ENCODE measurements around the gene ACTN4. TPM values are rescaled to one million over a fixed set of nuclear protein-coding genes. Genes with fewer than 3 reads are reported as not detected.

The ACTN4 gene
- total RNA-seq, 2 experiments from 2014 or later, result 160 to 171 TPM

DNA sequence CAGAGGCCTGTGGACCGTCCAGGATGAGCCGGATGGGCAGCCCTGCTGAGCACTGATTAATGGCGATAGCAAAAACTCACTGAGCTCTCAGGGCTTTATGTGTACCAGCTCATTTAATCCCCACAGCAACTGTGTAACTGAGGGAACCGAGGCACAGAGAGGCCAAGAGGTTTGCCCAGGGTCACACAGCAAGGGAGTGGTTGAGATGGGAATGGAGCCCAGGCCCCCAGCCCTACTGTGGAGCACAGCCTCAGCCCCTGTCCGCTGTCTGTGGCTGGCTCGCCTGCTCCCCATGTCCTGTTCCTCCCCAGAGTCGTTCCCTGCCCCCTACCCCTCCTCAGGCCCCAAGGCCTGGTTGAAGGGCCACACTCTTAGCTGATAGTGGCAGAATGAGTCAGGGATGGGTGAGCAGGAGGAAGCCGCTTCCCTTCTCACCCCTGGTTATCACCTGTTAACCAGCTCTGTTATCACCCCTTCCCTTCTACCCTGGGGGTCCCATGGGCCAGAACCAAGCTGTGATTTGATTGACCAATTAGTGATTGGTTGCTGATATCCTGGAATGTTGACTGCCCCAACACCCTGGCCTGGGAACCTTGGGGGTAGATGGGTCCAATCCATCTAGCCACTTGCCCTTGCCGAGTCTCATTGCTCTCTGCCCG, 75.6 kb downstream of the ACTN4 start:
- Mint-ChIP-seq H3K4me3 (no peak overlapping the region), H3K4me1 (peaks cover 7% of the 10 kb centered on the region), H3K27ac (no peak overlapping the region), H3K27me3 (no peaks in the 10 kb centered on the region), H3K9me3 (no peaks in the 10 kb centered on the region), H3K36me3 (peaks cover 5% of the 10 kb centered on the region)
- no peak for DNase-seq

DNA sequence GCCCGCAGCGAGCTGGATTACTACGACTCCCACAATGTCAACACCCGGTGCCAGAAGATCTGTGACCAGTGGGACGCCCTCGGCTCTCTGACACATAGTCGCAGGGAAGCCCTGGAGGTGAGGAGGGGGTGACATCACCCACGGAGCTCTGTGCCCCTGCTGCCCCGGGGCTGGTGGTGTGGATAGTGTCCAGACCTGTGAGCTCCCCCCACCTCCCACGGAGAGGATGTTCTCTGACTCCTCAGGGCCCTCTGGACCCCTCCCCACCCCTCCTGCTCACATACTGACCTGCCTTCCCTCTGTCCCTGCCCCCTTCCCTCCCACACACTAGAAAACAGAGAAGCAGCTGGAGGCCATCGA, 76.1 kb downstream of the ACTN4 start:
- DNase-seq, result no peak
- Mint-ChIP-seq H3K4me1 (peaks cover 7% of the 10 kb centered on the region), H3K27me3 (no peaks in the 10 kb centered on the region), H3K27ac (no peak overlapping the region), H3K36me3 (peaks cover 4% of the 10 kb centered on the region), H3K9me3 (no peaks in the 10 kb centered on the region), H3K4me3 (no peak overlapping the region)

DNA sequence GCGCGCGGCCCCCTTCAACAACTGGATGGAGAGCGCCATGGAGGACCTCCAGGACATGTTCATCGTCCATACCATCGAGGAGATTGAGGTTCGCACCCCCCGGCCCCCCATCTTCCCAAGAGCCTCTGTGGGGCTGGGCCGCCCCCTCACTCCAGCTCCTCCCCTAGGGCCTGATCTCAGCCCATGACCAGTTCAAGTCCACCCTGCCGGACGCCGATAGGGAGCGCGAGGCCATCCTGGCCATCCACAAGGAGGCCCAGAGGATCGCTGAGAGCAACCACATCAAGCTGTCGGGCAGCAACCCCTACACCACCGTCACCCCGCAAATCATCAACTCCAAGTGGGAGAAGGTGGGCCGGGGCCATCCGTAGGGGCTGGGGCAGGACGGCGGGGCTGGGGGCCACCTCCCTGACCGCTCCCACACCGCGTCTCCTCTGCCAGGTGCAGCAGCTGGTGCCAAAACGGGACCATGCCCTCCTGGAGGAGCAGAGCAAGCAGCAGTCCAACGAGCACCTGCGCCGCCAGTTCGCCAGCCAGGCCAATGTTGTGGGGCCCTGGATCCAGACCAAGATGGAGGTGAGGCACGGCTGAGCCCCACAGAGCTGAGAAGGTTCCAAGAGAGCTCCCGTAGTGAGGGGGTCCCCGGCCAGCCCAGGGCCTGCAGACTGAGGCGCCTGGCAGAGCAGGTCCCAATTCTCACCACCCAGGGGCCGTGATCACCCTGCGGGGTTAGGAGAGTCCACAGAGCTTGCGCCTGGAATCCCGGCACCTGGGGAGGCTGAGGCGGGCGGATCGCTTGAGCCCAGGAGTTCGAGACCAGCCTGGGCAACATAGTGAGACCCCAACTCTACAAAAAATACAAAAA, 76.8 kb downstream of the ACTN4 start:
- Mint-ChIP-seq H3K4me1 (peaks cover 7% of the 10 kb centered on the region), H3K9me3 (no peaks in the 10 kb centered on the region), H3K4me3 (no peak overlapping the region), H3K36me3 (peaks cover 2% of the 10 kb centered on the region), H3K27me3 (no peaks in the 10 kb centered on the region), H3K27ac (no peak overlapping the region)
- DNase-seq, result no peak

DNA sequence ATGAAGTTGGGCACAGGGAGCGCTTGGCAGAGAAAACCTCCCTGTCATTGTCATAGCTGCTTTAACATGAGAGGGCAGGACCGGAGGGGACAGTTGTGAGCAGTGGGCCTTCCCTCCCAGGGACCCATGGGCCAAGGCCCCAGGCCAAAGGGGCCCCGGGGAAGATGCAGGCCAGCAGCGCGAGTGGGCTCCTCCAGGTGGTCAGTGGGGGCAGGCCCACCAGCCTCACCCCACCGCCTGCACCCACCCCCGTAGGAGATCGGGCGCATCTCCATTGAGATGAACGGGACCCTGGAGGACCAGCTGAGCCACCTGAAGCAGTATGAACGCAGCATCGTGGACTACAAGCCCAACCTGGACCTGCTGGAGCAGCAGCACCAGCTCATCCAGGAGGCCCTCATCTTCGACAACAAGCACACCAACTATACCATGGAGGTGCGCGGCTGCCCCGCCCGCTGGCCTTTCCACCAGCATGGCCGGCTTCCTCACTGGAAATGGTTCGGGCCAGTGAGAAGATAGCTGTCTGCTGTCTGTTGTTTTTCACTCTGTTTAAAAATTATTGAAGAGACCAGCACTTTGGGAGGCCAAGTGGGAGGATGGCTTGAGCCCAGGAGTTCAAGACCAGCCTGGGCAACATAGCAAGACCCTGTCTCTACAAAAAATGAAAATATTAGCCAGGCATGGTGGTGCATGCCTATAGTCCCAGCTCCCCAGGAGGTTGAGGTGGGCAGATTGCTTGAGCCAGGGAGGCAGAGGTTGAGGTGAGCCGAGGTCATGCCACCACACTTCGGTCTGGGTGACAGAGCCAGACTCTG, 78.2 kb downstream of the ACTN4 start:
- Mint-ChIP-seq H3K36me3 (peaks cover 4% of the 10 kb centered on the region), H3K27me3 (no peaks in the 10 kb centered on the region), H3K27ac (no peak overlapping the region), H3K4me3 (no peak overlapping the region), H3K9me3 (no peaks in the 10 kb centered on the region), H3K4me1 (peaks cover 11% of the 10 kb centered on the region)
- DNase-seq, result no peak

DNA sequence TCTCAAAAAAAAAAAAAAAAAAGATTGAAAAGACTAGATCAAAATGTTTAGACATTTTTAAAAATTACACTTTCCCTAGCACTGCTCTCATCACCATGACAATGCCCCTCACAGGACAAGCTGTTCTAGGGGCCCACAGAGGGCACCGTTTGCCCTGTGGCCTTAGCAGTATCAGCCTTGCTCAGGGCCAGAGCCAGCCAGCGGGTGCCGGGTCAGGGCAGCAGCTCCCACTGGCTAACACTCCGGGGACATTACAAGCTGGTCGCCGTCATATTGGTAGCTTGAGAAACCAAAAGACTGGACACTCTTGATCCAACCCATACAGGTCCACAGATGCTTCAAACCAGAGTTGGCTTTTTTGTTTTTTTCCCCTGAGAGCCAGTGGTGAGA, 78.8 kb downstream of the ACTN4 start:
- Mint-ChIP-seq H3K27ac (no peak overlapping the region), H3K9me3 (no peaks in the 10 kb centered on the region), H3K4me1 (peaks cover 11% of the 10 kb centered on the region), H3K4me3 (no peak overlapping the region), H3K27me3 (no peaks in the 10 kb centered on the region), H3K36me3 (peaks cover 4% of the 10 kb centered on the region)
- no peak for DNase-seq

DNA sequence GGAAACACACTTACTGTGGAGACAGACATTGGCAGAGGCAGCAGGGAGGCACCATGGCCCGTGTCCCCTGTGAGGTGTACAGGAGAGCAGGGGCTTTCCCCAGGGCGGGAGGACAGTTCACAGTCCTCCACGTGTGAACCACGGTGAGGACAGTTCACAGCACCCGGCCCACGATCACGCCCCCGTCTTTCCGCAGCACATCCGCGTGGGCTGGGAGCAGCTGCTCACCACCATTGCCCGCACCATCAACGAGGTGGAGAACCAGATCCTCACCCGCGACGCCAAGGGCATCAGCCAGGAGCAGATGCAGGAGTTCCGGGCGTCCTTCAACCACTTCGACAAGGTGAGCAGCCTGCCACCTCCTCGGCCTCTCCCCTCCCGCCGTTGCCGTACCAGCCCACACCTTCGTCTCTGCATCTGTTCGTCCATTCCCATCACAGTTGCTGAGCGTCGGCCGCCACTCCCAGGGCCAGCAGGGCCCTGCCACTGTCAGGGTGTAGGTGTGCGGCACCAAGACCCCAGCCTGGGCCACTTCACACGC, 79.4 kb downstream of the ACTN4 start:
- Mint-ChIP-seq H3K27me3 (no peaks in the 10 kb centered on the region), H3K36me3 (peaks cover 4% of the 10 kb centered on the region), H3K4me1 (peaks cover 11% of the 10 kb centered on the region), H3K4me3 (no peak overlapping the region), H3K9me3 (no peaks in the 10 kb centered on the region), H3K27ac (no peak overlapping the region)
- DNase-seq, result no peak

DNA sequence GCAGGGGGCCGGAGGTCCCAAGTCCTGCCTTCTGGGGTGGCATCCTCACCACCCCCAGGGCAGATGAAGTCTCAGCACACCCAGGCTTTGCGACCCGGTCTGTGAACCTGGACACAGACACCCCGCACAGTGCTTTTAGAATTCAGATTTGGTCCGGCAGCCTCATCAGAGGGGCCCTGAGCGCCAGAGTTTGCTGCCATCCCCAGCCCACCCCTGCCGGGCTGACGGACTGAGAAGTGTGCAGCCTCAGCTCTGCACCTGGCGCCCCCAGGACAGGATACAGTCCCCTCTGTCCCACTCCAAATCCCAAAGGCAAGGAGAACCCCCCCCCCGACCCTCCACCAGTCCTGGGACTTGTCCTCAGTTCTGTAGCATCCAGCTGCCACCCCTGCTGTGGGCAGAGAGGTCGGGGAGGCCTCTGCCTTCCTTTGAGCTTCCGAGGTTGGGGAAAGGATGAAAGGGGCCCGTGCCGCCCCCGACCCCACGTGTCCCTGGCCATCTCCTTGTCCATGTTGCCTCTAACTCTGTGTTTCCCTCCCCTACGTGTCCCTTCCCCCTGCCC, 79.9 kb downstream of the ACTN4 start:
- H3K27ac Mint-ChIP-seq, result no peak overlapping the region
- H3K4me3 Mint-ChIP-seq, result no peak overlapping the region
- no peak for DNase-seq
- peaks cover 4% of the 10 kb centered on the region for H3K36me3 Mint-ChIP-seq
- H3K4me1 Mint-ChIP-seq, result peaks cover 11% of the 10 kb centered on the region
- no peaks in the 10 kb centered on the region for H3K9me3 Mint-ChIP-seq
- no peaks in the 10 kb centered on the region for H3K27me3 Mint-ChIP-seq

DNA sequence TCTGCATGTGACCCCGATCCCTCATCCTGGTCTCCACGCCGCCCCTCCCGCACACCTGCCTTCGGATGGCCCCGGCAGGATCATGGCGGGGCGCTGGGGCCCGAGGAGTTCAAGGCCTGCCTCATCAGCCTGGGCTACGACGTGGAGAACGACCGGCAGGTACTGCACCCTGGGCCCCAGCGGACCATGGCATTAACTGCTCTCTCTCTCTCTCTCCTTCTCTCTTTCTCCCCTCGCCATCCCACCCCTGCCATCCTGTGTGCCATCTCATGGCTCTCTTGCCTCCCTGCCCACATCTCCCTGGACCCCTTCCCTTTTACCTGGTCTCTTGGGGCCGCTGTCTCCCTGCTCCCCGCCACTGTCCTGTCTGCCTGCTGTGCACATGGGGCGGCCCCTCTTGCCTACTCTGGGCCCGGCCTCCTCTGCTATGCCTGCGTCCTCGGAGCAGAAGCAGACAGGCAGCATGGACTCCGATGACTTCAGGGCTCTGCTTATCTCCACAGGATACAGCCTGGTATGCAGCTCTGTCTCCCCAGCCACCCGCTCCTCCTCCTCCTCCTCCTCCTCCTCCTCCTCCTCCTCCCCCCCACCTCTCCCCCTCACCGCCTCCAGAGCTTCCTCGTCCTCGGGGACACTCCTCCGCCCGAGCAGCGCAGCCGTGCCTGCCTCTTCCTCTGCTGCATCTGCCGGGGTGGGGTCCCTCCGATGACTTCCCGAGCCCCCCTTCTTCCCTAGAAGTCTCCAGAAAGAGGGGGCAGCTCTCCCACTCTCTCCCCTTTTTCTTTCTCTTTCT, 80.6 kb downstream of the ACTN4 start:
- Mint-ChIP-seq H3K4me1 (peaks cover 11% of the 10 kb centered on the region), H3K27ac (no peak overlapping the region), H3K27me3 (no peaks in the 10 kb centered on the region), H3K36me3 (peaks cover 6% of the 10 kb centered on the region), H3K9me3 (no peaks in the 10 kb centered on the region), H3K4me3 (no peak overlapping the region)
- no peak for DNase-seq

DNA sequence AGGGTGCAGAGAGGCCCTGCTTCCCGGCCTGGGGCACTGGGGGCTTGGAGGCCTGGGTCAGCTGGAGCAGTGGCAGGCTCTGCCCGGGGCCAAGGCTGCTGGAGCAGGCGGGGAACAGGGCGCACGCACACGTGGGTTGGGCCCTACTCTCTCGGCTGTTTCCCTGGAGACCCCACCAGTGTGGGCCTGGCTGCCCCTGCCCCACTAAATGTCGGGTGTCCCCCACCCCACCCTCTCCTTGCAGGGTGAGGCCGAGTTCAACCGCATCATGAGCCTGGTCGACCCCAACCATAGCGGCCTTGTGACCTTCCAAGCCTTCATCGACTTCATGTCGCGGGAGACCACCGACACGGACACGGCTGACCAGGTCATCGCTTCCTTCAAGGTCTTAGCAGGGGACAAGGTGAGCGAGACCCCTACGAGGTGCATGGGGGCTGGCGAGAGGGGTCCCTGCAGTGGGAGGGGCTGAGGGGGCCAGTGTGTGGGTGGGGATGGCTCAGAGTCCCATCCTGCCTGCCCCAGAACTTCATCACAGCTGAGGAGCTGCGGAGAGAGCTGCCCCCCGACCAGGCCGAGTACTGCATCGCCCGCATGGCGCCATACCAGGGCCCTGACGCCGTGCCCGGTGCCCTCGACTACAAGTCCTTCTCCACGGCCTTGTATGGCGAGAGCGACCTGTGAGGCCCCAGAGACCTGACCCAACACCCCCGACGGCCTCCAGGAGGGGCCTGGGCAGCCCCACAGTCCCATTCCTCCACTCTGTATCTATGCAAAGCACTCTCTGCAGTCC, 81.5 kb downstream of the ACTN4 start:
- Mint-ChIP-seq H3K36me3 (peaks cover 6% of the 10 kb centered on the region), H3K27ac (no peak overlapping the region), H3K4me1 (peaks cover 18% of the 10 kb centered on the region), H3K27me3 (no peaks in the 10 kb centered on the region), H3K9me3 (no peaks in the 10 kb centered on the region), H3K4me3 (no peak overlapping the region)
- no peak for DNase-seq

DNA sequence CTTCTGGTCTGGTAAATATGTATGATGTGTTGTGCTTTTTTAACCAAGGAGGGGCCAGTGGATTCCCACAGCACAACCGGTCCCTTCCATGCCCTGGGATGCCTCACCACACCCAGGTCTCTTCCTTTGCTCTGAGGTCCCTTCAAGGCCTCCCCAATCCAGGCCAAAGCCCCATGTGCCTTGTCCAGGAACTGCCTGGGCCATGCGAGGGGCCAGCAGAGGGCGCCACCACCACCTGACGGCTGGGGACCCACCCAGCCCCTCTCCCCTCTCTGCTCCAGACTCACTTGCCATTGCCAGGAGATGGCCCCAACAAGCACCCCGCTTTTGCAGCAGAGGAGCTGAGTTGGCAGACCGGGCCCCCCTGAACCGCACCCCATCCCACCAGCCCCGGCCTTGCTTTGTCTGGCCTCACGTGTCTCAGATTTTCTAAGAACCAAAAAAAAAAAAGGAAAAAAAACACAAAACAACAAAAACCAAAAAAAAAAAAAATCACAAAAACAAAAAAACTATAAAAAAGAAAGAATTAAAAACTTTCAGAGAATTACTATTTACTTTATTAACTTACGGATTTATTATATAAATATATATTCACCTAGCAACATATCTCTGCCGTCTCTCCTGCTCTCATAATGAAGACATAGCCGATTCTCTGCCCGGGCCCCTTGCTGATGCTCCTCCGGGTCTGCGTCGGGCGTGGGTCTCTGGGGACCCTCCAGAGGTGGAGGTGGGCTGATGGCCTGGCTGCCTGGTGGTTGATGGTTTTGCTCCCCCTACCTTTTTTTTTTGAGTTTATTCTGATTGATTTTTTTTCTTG, 82.4 kb downstream of the ACTN4 start:
- H3K4me3 Mint-ChIP-seq, result no peak overlapping the region
- no peaks in the 10 kb centered on the region for H3K27me3 Mint-ChIP-seq
- peak; percentile 79 for DNase-seq
- peaks cover 6% of the 10 kb centered on the region for H3K36me3 Mint-ChIP-seq
- no peaks in the 10 kb centered on the region for H3K9me3 Mint-ChIP-seq
- H3K27ac Mint-ChIP-seq, result peak overlapping the region; percentile 12
- H3K4me1 Mint-ChIP-seq, result peaks cover 25% of the 10 kb centered on the region

DNA sequence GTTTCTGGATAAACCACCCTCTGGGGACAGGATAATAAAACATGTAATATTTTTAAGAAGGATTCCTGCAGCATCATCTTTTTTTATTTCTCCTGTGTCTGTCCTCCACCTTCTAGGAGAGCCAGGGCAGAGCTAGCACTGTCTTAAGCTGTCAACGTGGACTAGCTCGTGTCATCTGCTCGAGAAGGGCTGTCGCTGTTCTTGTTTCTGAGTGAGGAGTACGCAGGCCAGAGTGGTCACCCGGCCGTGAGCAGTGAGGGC, 83.0 kb downstream of the ACTN4 start:
- Mint-ChIP-seq H3K27me3 (no peaks in the 10 kb centered on the region), H3K4me1 (peaks cover 25% of the 10 kb centered on the region), H3K4me3 (no peak overlapping the region), H3K36me3 (peaks cover 6% of the 10 kb centered on the region), H3K9me3 (no peaks in the 10 kb centered on the region), H3K27ac (no peak overlapping the region)
- DNase-seq, result no peak

DNA sequence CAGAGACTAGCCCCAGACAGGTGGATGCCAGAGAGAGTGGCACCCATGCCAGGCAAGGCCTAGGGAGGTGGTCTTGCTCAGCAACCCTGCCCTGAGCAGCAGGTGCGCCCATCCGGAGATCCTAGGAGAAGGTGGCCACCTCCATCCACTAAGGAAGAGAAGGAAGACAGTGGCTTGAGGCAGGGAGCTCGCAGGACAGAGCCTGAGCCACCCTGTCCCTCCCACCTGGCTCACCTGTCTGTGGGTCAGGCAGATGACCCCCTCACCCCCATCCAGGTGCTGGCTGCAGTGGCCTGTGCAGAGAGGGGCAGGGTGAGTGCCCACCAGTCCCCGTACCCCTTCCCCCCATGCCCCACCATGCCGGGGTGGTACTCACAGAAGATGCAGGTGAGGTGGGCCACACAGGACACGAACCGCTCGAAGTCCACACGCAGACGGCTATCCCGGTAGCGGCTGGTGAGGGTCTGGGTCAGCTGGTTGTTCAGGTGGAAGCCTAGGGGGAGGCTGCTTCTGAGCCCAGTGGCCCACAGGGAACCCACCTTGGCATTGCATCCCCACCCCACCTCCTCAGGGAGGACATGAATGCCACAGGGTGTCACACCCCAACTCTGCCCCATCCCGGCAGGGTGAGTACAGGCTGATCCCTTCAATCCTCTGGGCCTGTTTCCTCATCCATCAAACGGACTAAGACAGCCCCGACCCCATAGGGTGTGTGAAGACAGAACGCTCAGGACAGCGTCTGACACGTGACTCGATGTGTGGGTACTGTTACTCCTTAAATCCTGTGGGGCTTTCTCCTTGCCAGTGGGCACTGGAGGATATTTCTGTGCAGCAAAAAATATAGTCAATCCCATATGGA, 83.5 kb downstream of the ACTN4 start:
- H3K9me3 Mint-ChIP-seq, result no peaks in the 10 kb centered on the region
- H3K27ac Mint-ChIP-seq, result no peak overlapping the region
- H3K36me3 Mint-ChIP-seq, result peaks cover 4% of the 10 kb centered on the region
- H3K4me3 Mint-ChIP-seq, result no peak overlapping the region
- DNase-seq, result no peak
- H3K27me3 Mint-ChIP-seq, result no peaks in the 10 kb centered on the region
- peaks cover 25% of the 10 kb centered on the region for H3K4me1 Mint-ChIP-seq
